K562 (cell line): ENCODE measurements around the gene INPP5E. TPM values are rescaled to one million over a fixed set of nuclear protein-coding genes. Genes with fewer than 3 reads are reported as not detected.
A peak's percentile ranks its signal among the peaks of the same experiment; 100 is the strongest.

Experiments
- ATAC-seq: fragments of 200-7000 bp; cut with Tn5 transposase; 3 replicates; pipeline ENCODE4 v1.9.1; 2020; ENCODE audit warnings: moderate library complexity
- BruUV-seq: library from RNA; stranded (reverse); fragments of 400-500 nt; replicated peaks from 2 replicates; lab custom pipeline; 2021; lab: Mats Ljungman, UMichigan
- CTCF ChIA-PET: fragments of 300-600 bp; formaldehyde crosslinking; extraction: SDS; loops from one replicate; lab custom pipeline; 2021; ENCODE audit warnings: low intra/inter-chr PET ratio; lab: Yijun Ruan, JAX
- POLR2A ChIA-PET: fragments of 300-600, 350-650 bp; sonication (Branson Sonifier 250); formaldehyde crosslinking; extraction: SDS; loops from one replicate; lab custom pipeline; 2021; ENCODE audit warnings: antibody characterized with exemption, inconsistent platforms; lab: Yijun Ruan, JAX
- DNase-seq, 4 experiments: peaks; one replicate each; pipeline versions ENCODE4 v3.0.0 to v3.0.0-alpha.2; 2011 to 2018; ENCODE audit warnings: low spot score in 3 of 4, mixed read lengths in 3 of 4; ENCODE audit errors: extremely low read depth in 1 of 4
- FAIRE-seq: peaks from 2 replicates; lab custom pipeline; 2011; peaks lifted over from hg19 to GRCh38; lab: Jason Lieb, UNC
- H2AFZ ChIP-seq: 2 replicates; pipeline ENCODE4 v1.6.0; 2011; ENCODE audit warnings: low read depth, low read length, control low read depth, inconsistent platforms
- H3K27ac ChIP-seq: fragments of 200-600 bp; 3 replicates; pipeline ENCODE4 v1.8.0; 2011; ENCODE audit warnings: low read depth, mild to moderate bottlenecking, control low read depth, inconsistent platforms, low read length, moderate library complexity, mixed read lengths; ENCODE audit errors: extremely low read depth
- H3K27me3 ChIP-seq, 2 experiments: fragments of 300-600 bp in 1 of 2; 2 replicates in 1 of 2; 3 replicates in 1 of 2; pipeline versions ENCODE4 v1.6.0 to v1.8.0; 2011; ENCODE audit warnings: inconsistent platforms in 2 of 2, low read length in 2 of 2, mild to moderate bottlenecking in 1 of 2, mixed read lengths in 1 of 2, moderate library complexity in 1 of 2; ENCODE audit not compliant: control insufficient read depth in 2 of 2, insufficient read depth in 2 of 2
- H3K36me3 ChIP-seq: fragments of 300-600 bp; 3 replicates; pipeline ENCODE4 v1.8.0; 2011; ENCODE audit warnings: mild to moderate bottlenecking, low read length, inconsistent platforms; ENCODE audit not compliant: control insufficient read depth, insufficient read depth
- H3K4me1 ChIP-seq, 2 experiments: fragments of 200-600 bp in 1 of 2; replicated peaks in 1 of 2; 2 replicates in 1 of 2; 3 replicates in 1 of 2; pipeline versions ENCODE4 v1.5.1 to v1.8.0; 2011; ENCODE audit warnings: inconsistent platforms in 2 of 2, low read length in 2 of 2, mild to moderate bottlenecking in 1 of 2, mixed read lengths in 1 of 2, moderate library complexity in 1 of 2; ENCODE audit not compliant: control insufficient read depth in 2 of 2, insufficient read depth in 2 of 2
- H3K4me2 ChIP-seq: 2 replicates; pipeline ENCODE4 v1.6.1; 2011; ENCODE audit warnings: low read length, control low read depth, inconsistent platforms, mixed read lengths; ENCODE audit not compliant: insufficient read depth
- H3K4me3 ChIP-seq: fragments of 200-600 bp; sonication (generic), shearing (Covaris generic); 2 replicates; pipeline ENCODE4 v1.5.1; 2016; ENCODE audit warnings: control low read depth, inconsistent platforms
- H3K79me2 ChIP-seq: fragments of 200-600 bp; 3 replicates; pipeline ENCODE4 v1.8.0; 2011; ENCODE audit warnings: low read length, inconsistent platforms; ENCODE audit not compliant: control insufficient read depth, insufficient read depth
- H3K9ac ChIP-seq, 2 experiments: 2 replicates each; pipeline versions ENCODE4 v1.6.0 to v1.6.1; 2011; ENCODE audit warnings: low read depth in 2 of 2, low read length in 2 of 2, control low read depth in 1 of 2, inconsistent platforms in 1 of 2, mild to moderate bottlenecking in 1 of 2, mixed read lengths in 1 of 2; ENCODE audit not compliant: insufficient read depth in 1 of 2
- H3K9me1 ChIP-seq: one replicate; pipeline ENCODE4 v1.6.0; 2011; ENCODE audit warnings: inconsistent platforms, mild to moderate bottlenecking, low read length, moderate library complexity; ENCODE audit not compliant: control insufficient read depth, insufficient read depth
- H3K9me3 ChIP-seq: replicated peaks from 2 replicates; pipeline ENCODE4 v1.5.1; 2011; ENCODE audit warnings: low read depth, low read length, inconsistent platforms; ENCODE audit not compliant: control insufficient read depth, insufficient read depth
- H4K20me1 ChIP-seq: replicated peaks from 2 replicates; pipeline ENCODE4 v1.6.1; 2011; ENCODE audit warnings: low read length, inconsistent platforms, mixed read lengths; ENCODE audit not compliant: control insufficient read depth, insufficient read depth
- CHAMP1 ChIP-seq: fragments of 450-650 bp; IDR thresholded peaks from 2 replicates; pipeline ENCODE4 v1.6.1; 2016; ENCODE audit warnings: mild to moderate bottlenecking
- GTF3C2 ChIP-seq: IDR thresholded peaks from 3 replicates; pipeline ENCODE4 v1.6.1; 2011; ENCODE audit warnings: borderline replicate concordance, mild to moderate bottlenecking, moderate library complexity; ENCODE audit not compliant: insufficient read length; ENCODE audit errors: extremely low read depth
- POLR2G ChIP-seq: fragments of 200-400 bp; formaldehyde crosslinking; IDR thresholded peaks from 2 replicates; pipeline ENCODE4 v1.6.1; 2017; ENCODE audit warnings: low read depth, mild to moderate bottlenecking, antibody characterized with exemption, low read length, moderate library complexity
- RAD51 ChIP-seq: fragments of 450-650 bp; IDR thresholded peaks from 2 replicates; pipeline ENCODE4 v1.7.1; 2016; ENCODE audit warnings: low read depth, mild to moderate bottlenecking, borderline replicate concordance
- RBFOX2 ChIP-seq: fragments of 200-400 bp; formaldehyde crosslinking; IDR thresholded peaks from 2 replicates; pipeline ENCODE4 v1.6.1; 2017; ENCODE audit warnings: low read depth, mild to moderate bottlenecking, low read length, moderate library complexity
- SIRT6 ChIP-seq: IDR thresholded peaks from one replicate; pipeline ENCODE4 v1.6.1; 2012; ENCODE audit warnings: low read depth, mild to moderate bottlenecking, control low read depth, inconsistent platforms, low read length, moderate library complexity
- THAP7 ChIP-seq: fragments of 250-450 bp; sonication (Bioruptor Pico); IDR thresholded peaks from 2 replicates; pipeline ENCODE4 v1.5.0; 2021
- WGBS: fragments of 100-300 bp; shearing (Covaris generic); methylation state at CpG from one replicate; pipeline ENCODE4 v1.1.6; 2016; ENCODE audit warnings: low coverage, mixed read lengths; ENCODE audit not compliant: insufficient coverage; ENCODE audit errors: missing lambda C conversion rate; 5-methylcytosine and 5-hydroxymethylcytosine counted together
- in situ Hi-C: fragments of 300-500 bp; cut with MboI; formaldehyde crosslinking; loops from 4 replicates; pipeline ENCODE4 v1.15.0; 2018; ENCODE audit warnings: inconsistent platforms, mixed read lengths
- intact Hi-C: fragments of 100-400 bp; cut with micrococcal nuclease; formaldehyde crosslinking; loops from 2 replicates; pipeline ENCODE4 v1.14.2; 2022
- polyA plus RNA-seq, 8 experiments: library from polyadenylated mRNA; depleted of rRNA in 4 of 8; stranded (reverse) in 5 of 8; unstranded in 3 of 8; fragments of >200 nt; fragmentation: Nextera tagmentation in 2 of 8; fragmentation: Illumina TruSeq in 1 of 8; extraction: Ambion mirVana in 2 of 8; extraction: Trizol in 1 of 8; gene quantifications; 2 replicates each; pipeline versions ENCODE4 v1.2.1 to v1.2.3, GENCODE V29; 2011 to 2014; ENCODE audit warnings: inconsistent platforms in 1 of 8, missing spikeins in 1 of 8
- total RNA-seq, 7 experiments: library from RNA; depleted of rRNA in 6 of 7; stranded (reverse); fragments of >200 nt in 6 of 7; fragmentation: Illumina TruSeq in 2 of 7; extraction: Trizol in 2 of 7; gene quantifications; 2 replicates each; pipeline versions ENCODE4 v1.2.1 to v1.2.3, GENCODE V29; 2011 to 2021; ENCODE audit warnings: low replicate concordance in 1 of 7

INPP5E gene
- total and polyA plus RNA-seq, 9 of the 15 experiments (the other 6 are each of a cell fraction or from before 2014, with no cell fraction given) = 0.38 to 17.4 (median 4.9) TPM

- Histone ChIP-seq H3K79me2 (no peaks in the 10 kb centered on the region), H3K4me1 (peaks cover 0 to 15% of the 10 kb centered on the region in 2 experiments; a peak in 2 of 5 replicates), H3K9me3 (no peaks in the 10 kb centered on the region), H3K4me2 (no peak overlapping the region), H3K4me3 (no peak overlapping the region), H3K9ac (no peak overlapping the region), H3K27ac (no peak overlapping the region), H3K9me1 (no peaks in the 10 kb centered on the region), H3K36me3 (peaks cover 77% of the 10 kb centered on the region), H2AFZ (no peak overlapping the region), H3K27me3 (no peaks in the 10 kb centered on the region), H4K20me1 (no peaks in the 10 kb centered on the region)
- POLR2A ChIA-PET = interaction anchor here (0.5 to 5.1 kb wide), 3 partner anchors 12 to 305 kb away, joined by 3 to 33 read pairs (median 4); no protein-coding TSS in a partner anchor
- DNase-seq = no peak
- no TSS peak for BruUV-seq
- CTCF ChIA-PET = no interaction called here
- no peak for FAIRE-seq
- TF ChIP-seq RBFOX2 (0 out of 2 replicates have a peak, but pooled peaks have one; percentile 36), CHAMP1 (no peak), SIRT6 (no peak), THAP7 (CRISPR knock-in tag) (no peak), POLR2G (peak; percentile 58), RAD51 (no peak), GTF3C2 (no peak)
- 93% methylated on average over 21 of the region's 26 CpGs for WGBS
- intact Hi-C loops = no loop called here
- no peak for ATAC-seq
- in situ Hi-C loops = no loop called here
Observed at GRCh38 chr9:136422876-136423275, 16.8 kb downstream of the INPP5E start.
